ENCODE measurements around the gene TSPAN6.

- TF ChIP-seq GATA2 (IDR thresholded peaks at IDR 0.05; ENCODE audit: low read depth, low read length) (no peak), GATA3 (IDR thresholded peaks at IDR 0.05; ENCODE audit: low read depth, low read length) (no peak)
These were observed 7.6 kb upstream of the TSPAN6 start, which contains the start of gene SRPX2 for GRCh38 chrX:100643956-100644860.
